Panc1 (cell line): Measurements from ENCODE around the gene USP31. TPM values are rescaled to one million over a fixed set of nuclear protein-coding genes. Genes with fewer than 3 reads are reported as not detected.

ENCODE experiments used
- ATAC-seq: fragments of 200-7000 bp; cut with Tn5 transposase; 2 replicates; pipeline ENCODE4 v1.9.1; 2020; ENCODE audit warnings: mild to moderate bottlenecking, moderate library complexity
- BruUV-seq: library from RNA; stranded (reverse); fragments of 400-500 nt; replicated peaks from 2 replicates; lab custom pipeline; 2021; lab: Mats Ljungman, UMichigan
- CTCF ChIA-PET: fragments of 300-600 bp; sonication (Branson Sonifier 250); formaldehyde crosslinking; loops from one replicate; lab custom pipeline; 2022; ENCODE audit warnings: antibody characterized with exemption; lab: Charles Lee
- POLR2A ChIA-PET: fragments of 300-600 bp; sonication (Branson Sonifier 250); formaldehyde crosslinking; loops from one replicate; lab custom pipeline; 2022; ENCODE audit warnings: antibody characterized with exemption; lab: Charles Lee
- DNase-seq: peaks from one replicate; pipeline ENCODE4 v3.0.0-alpha.2; 2010; ENCODE audit warnings: low read depth, low spot score
- H3K27ac ChIP-seq: 2 replicates; pipeline ENCODE4 v1.5.1; 2011; ENCODE audit warnings: mild to moderate bottlenecking, low read length, inconsistent platforms
- H3K27me3 ChIP-seq: fragments of 200-500 bp; sonication (Bioruptor generic); 2 replicates; pipeline ENCODE4 v1.6.0; 2014; ENCODE audit warnings: low read length, inconsistent platforms; ENCODE audit not compliant: control insufficient read depth, insufficient read depth
- H3K36me3 ChIP-seq: fragments of 200-500 bp; sonication (Bioruptor generic); 2 replicates; pipeline ENCODE4 v1.5.1; 2014; ENCODE audit warnings: inconsistent platforms, mild to moderate bottlenecking, low read length, moderate library complexity; ENCODE audit not compliant: control insufficient read depth, insufficient read depth
- H3K4me1 ChIP-seq: 2 replicates; pipeline ENCODE4 v1.5.1; 2011; ENCODE audit warnings: inconsistent platforms, mild to moderate bottlenecking, low read length, moderate library complexity; ENCODE audit not compliant: control insufficient read depth, insufficient read depth
- H3K4me3 ChIP-seq, 2 experiments: 2 replicates each; pipeline ENCODE4 v1.5.1; 2011 to 2012; ENCODE audit warnings: low read depth in 2 of 2, low read length in 2 of 2, mild to moderate bottlenecking in 2 of 2, inconsistent platforms in 1 of 2, moderate library complexity in 1 of 2
- H3K9me3 ChIP-seq: fragments of 200-500 bp; sonication (Bioruptor generic); 2 replicates; pipeline ENCODE4 v1.5.1; 2014; ENCODE audit warnings: low read depth, mild to moderate bottlenecking, inconsistent platforms, low read length, moderate library complexity; ENCODE audit not compliant: control insufficient read depth, insufficient read depth
- CTCF ChIP-seq: fragments of 450-650 bp; IDR thresholded peaks from 2 replicates; pipeline ENCODE4 v1.5.1; 2017; ENCODE audit warnings: mild to moderate bottlenecking
- POLR2AphosphoS5 ChIP-seq: IDR thresholded peaks from 2 replicates; pipeline ENCODE4 v1.6.1; 2012; ENCODE audit warnings: mild to moderate bottlenecking, low read depth, low read length, moderate library complexity
- REST ChIP-seq, 2 experiments: IDR thresholded peaks; 2 replicates each; pipeline ENCODE4 v1.6.1; 2011 to 2012; ENCODE audit warnings: low read depth in 2 of 2, control low read depth in 1 of 2, low read length in 1 of 2, mild to moderate bottlenecking in 1 of 2, moderate library complexity in 1 of 2; ENCODE audit not compliant: insufficient read depth in 1 of 2
- SIN3A ChIP-seq: IDR thresholded peaks from 2 replicates; pipeline ENCODE4 v1.6.1; 2012; ENCODE audit warnings: low read depth, mild to moderate bottlenecking, low read length, moderate library complexity, borderline replicate concordance; ENCODE audit not compliant: insufficient read depth
- TCF7L2 ChIP-seq: IDR thresholded peaks from 2 replicates; pipeline ENCODE4 v1.6.1; 2011; ENCODE audit warnings: mild to moderate bottlenecking, low read depth, low read length, inconsistent platforms
- in situ Hi-C: cut with HindIII; loops from 2 replicates; pipeline ENCODE4 v1.10.0; 2016; ENCODE audit warnings: low sequenced_read_pairs, low pct_unique_long_range_greater_than_20kb
- intact Hi-C: fragments of 100-400 bp; cut with micrococcal nuclease; formaldehyde crosslinking; loops from one replicate; pipeline ENCODE4 v1.10.0; 2022; ENCODE audit not compliant: unreplicated experiment
- total RNA-seq: library from RNA; stranded (reverse); gene quantifications from one replicate; pipeline ENCODE4 v1.2.1, GENCODE V29; 2021; ENCODE audit not compliant: unreplicated experiment

Gene USP31
- total RNA-seq, 1 experiment from 2014 or later: 27.2 TPM

- in situ Hi-C loops (no loop called here), intact Hi-C loops (no loop called here)
- H3K27me3 ChIP-seq: peaks cover 35% of the 10 kb centered on the region
- H3K36me3 ChIP-seq: no peaks in the 10 kb centered on the region
- ATAC-seq: no peak
- BruUV-seq: no TSS peak
- H3K4me1 ChIP-seq: no peaks in the 10 kb centered on the region
- no peaks in the 10 kb centered on the region for H3K9me3 ChIP-seq
- TF ChIP-seq REST (IDR thresholded peaks at IDR 0.05; ENCODE audit: insufficient read depth in 1 of 2, low read depth in 2 of 2, low read length in 1 of 2) (no peak), CTCF (no peak), TCF7L2 (no peak), SIN3A (no peak)
- POLR2A ChIA-PET: no interaction called here
- no peak overlapping the region for H3K4me3 ChIP-seq
- no peak for DNase-seq
- CTCF ChIA-PET: no interaction called here
- no peak overlapping the region for H3K27ac ChIP-seq
Measured at GRCh38 chr16:23052221-23052620, 97.0 kb downstream of the USP31 start.

- H3K4me3 ChIP-seq: no peak overlapping the region
- peaks cover 37% of the 10 kb centered on the region for H3K27me3 ChIP-seq
- ATAC-seq: no peak
- no peak overlapping the region for H3K27ac ChIP-seq
- CTCF ChIA-PET: no interaction called here
- H3K9me3 ChIP-seq: no peaks in the 10 kb centered on the region
- no TSS peak for BruUV-seq
- TF ChIP-seq TCF7L2 (no peak), REST (IDR thresholded peaks at IDR 0.05; ENCODE audit: insufficient read depth in 1 of 2, low read depth in 2 of 2, low read length in 1 of 2) (no peak), POLR2AphosphoS5 (no peak), SIN3A (no peak)
- intact Hi-C loops (no loop called here), in situ Hi-C loops (no loop called here)
- no peak for DNase-seq
- H3K4me1 ChIP-seq: no peaks in the 10 kb centered on the region
- no peaks in the 10 kb centered on the region for H3K36me3 ChIP-seq
- POLR2A ChIA-PET: no interaction called here
Measured at GRCh38 chr16:23051587-23051986, 97.7 kb downstream of the USP31 start.
